Choroid plexus epithelial cell (primary cell): Measurements from ENCODE around the gene ITM2C.

Source experiments
- DNase-seq: peaks from one replicate; pipeline ENCODE4 v3.0.0-alpha.2; 2010; ENCODE audit warnings: low read depth
- H3K4me3 ChIP-seq: 2 replicates; pipeline ENCODE4 v1.5.1; 2011; ENCODE audit warnings: low read depth, mild to moderate bottlenecking, control low read depth, low read length, moderate library complexity
- CTCF ChIP-seq: conservative IDR thresholded peaks from 2 replicates; pipeline ENCODE4 v1.5.1; 2011; ENCODE audit warnings: low read depth, mild to moderate bottlenecking, control low read depth, inconsistent platforms, low read length, moderate library complexity

ITM2C gene

GRCh38 chr2:230872968-230873660 lies 8.4 kb downstream of the ITM2C start:
- H3K4me3 ChIP-seq: no peak overlapping the region
- no peak for DNase-seq
- TF ChIP-seq CTCF: no peak

- no peak for TF ChIP-seq CTCF
- no peak for DNase-seq
- no peak overlapping the region for H3K4me3 ChIP-seq
These were observed 9.1 kb downstream of the ITM2C start for GRCh38 chr2:230873661-230874401.

- TF ChIP-seq CTCF: no peak
- no peak overlapping the region for H3K4me3 ChIP-seq
- DNase-seq: no peak
These were observed 9.7 kb downstream of the ITM2C start for GRCh38 chr2:230874456-230874855.

GRCh38 chr2:230874876-230875275 lies 10.1 kb downstream of the ITM2C start:
- no peak for TF ChIP-seq CTCF
- DNase-seq: no peak
- no peak overlapping the region for H3K4me3 ChIP-seq

GRCh38 chr2:230875347-230876315 lies 10.9 kb downstream of the ITM2C start:
- no peak for TF ChIP-seq CTCF
- DNase-seq: no peak
- H3K4me3 ChIP-seq: no peak overlapping the region

GRCh38 chr2:230877116-230877758 lies 12.5 kb downstream of the ITM2C start:
- DNase-seq: no peak
- no peak overlapping the region for H3K4me3 ChIP-seq

More at GRCh38 chr2:230877116-230877758, 12.5 kb downstream of the ITM2C start:
- TF ChIP-seq CTCF: no peak
